ENCODE results near the gene PCDH9.

Gene PCDH9

GRCh38 chr13:66347486-66348117, 882.5 kb downstream of the PCDH9 start:
- DNase-seq (ENCODE audit: low spot score): no peak

GRCh38 chr13:66345971-66346370, 884.2 kb downstream of the PCDH9 start:
- Histone ChIP-seq H3K9me3 (ENCODE audit: severe bottlenecking) (no peaks in the 10 kb centered on the region), H3K27ac (ENCODE audit: poor library complexity, severe bottlenecking) (no peak overlapping the region), H3K4me1 (ENCODE audit: insufficient read depth, poor library complexity, severe bottlenecking) (no peaks in the 10 kb centered on the region), H3K27me3 (ENCODE audit: insufficient read depth, poor library complexity, severe bottlenecking) (no peaks in the 10 kb centered on the region), H3K4me3 (ENCODE audit: severe bottlenecking) (no peak overlapping the region), H3K36me3 (ENCODE audit: low read depth) (no peaks in the 10 kb centered on the region)
- DNase-seq (ENCODE audit: low spot score) (no peak), ATAC-seq (ENCODE audit: low read depth) (no peak)
- no peak for TF ChIP-seq CTCF (IDR thresholded peaks at IDR 0.05; ENCODE audit: poor library complexity, severe bottlenecking)

More at GRCh38 chr13:66347486-66348117, 882.5 kb downstream of the PCDH9 start:
- Histone ChIP-seq H3K4me1 (ENCODE audit: insufficient read depth, poor library complexity, severe bottlenecking) (no peaks in the 10 kb centered on the region), H3K27me3 (ENCODE audit: insufficient read depth, poor library complexity, severe bottlenecking) (no peaks in the 10 kb centered on the region), H3K9me3 (ENCODE audit: severe bottlenecking) (no peaks in the 10 kb centered on the region), H3K36me3 (ENCODE audit: low read depth) (no peaks in the 10 kb centered on the region), H3K4me3 (ENCODE audit: severe bottlenecking) (no peak overlapping the region), H3K27ac (ENCODE audit: poor library complexity, severe bottlenecking) (no peak overlapping the region)
- no peak for TF ChIP-seq CTCF (IDR thresholded peaks at IDR 0.05; ENCODE audit: poor library complexity, severe bottlenecking)
- no peak for ATAC-seq (ENCODE audit: low read depth)

GRCh38 chr13:66345518-66345810, 884.7 kb downstream of the PCDH9 start:
- no peak overlapping the region for H3K27ac ChIP-seq (ENCODE audit: poor library complexity, severe bottlenecking)
- H3K9me3 ChIP-seq (ENCODE audit: severe bottlenecking): no peaks in the 10 kb centered on the region

GRCh38 chr13:66344805-66345517, 885.2 kb downstream of the PCDH9 start:
- no peak for ATAC-seq (ENCODE audit: low read depth)
- TF ChIP-seq CTCF (IDR thresholded peaks at IDR 0.05; ENCODE audit: poor library complexity, severe bottlenecking): no peak
- Histone ChIP-seq H3K4me3 (ENCODE audit: severe bottlenecking) (no peak overlapping the region), H3K27me3 (ENCODE audit: insufficient read depth, poor library complexity, severe bottlenecking) (no peaks in the 10 kb centered on the region), H3K9me3 (ENCODE audit: severe bottlenecking) (no peaks in the 10 kb centered on the region), H3K27ac (ENCODE audit: poor library complexity, severe bottlenecking) (no peak overlapping the region), H3K4me1 (ENCODE audit: insufficient read depth, poor library complexity, severe bottlenecking) (no peaks in the 10 kb centered on the region), H3K36me3 (ENCODE audit: low read depth) (no peaks in the 10 kb centered on the region)
- no peak for DNase-seq (ENCODE audit: low spot score)

More at GRCh38 chr13:66345518-66345810, 884.7 kb downstream of the PCDH9 start:
- H3K4me3 ChIP-seq (ENCODE audit: severe bottlenecking): no peak overlapping the region
- no peaks in the 10 kb centered on the region for H3K27me3 ChIP-seq (ENCODE audit: insufficient read depth, poor library complexity, severe bottlenecking)
- ATAC-seq (ENCODE audit: low read depth) (no peak), DNase-seq (ENCODE audit: low spot score) (no peak)
- no peak for TF ChIP-seq CTCF (IDR thresholded peaks at IDR 0.05; ENCODE audit: poor library complexity, severe bottlenecking)
- H3K36me3 ChIP-seq (ENCODE audit: low read depth): no peaks in the 10 kb centered on the region
- no peaks in the 10 kb centered on the region for H3K4me1 ChIP-seq (ENCODE audit: insufficient read depth, poor library complexity, severe bottlenecking)

GRCh38 chr13:66343224-66343828, 886.8 kb downstream of the PCDH9 start:
- Histone ChIP-seq H3K4me3 (ENCODE audit: severe bottlenecking) (no peak overlapping the region), H3K27me3 (ENCODE audit: insufficient read depth, poor library complexity, severe bottlenecking) (no peaks in the 10 kb centered on the region), H3K36me3 (ENCODE audit: low read depth) (no peaks in the 10 kb centered on the region), H3K4me1 (ENCODE audit: insufficient read depth, poor library complexity, severe bottlenecking) (no peaks in the 10 kb centered on the region), H3K9me3 (ENCODE audit: severe bottlenecking) (no peaks in the 10 kb centered on the region), H3K27ac (ENCODE audit: poor library complexity, severe bottlenecking) (no peak overlapping the region)
- ATAC-seq (ENCODE audit: low read depth) (no peak), DNase-seq (ENCODE audit: low spot score) (no peak)
- no peak for TF ChIP-seq CTCF (IDR thresholded peaks at IDR 0.05; ENCODE audit: poor library complexity, severe bottlenecking)
